Ascending aorta (tissue), 2 donors: ENCODE results near the gene WBP1L. TPM values are rescaled to one million over a fixed set of nuclear protein-coding genes. Genes with fewer than 3 reads are reported as not detected.

Source experiments
- DNase-seq, 2 donors: peaks; one replicate each; pipeline ENCODE4 v3.0.0-alpha.2; 2019; ENCODE audit warnings: low spot score in 2 of 2
- H3K27ac ChIP-seq, 2 donors: fragments of 200-600 bp; sonication (generic); one replicate each; pipeline ENCODE4 v1.5.1; 2016 to 2017; ENCODE audit warnings: mild to moderate bottlenecking in 1 of 2
- H3K27me3 ChIP-seq: fragments of 200-600 bp; sonication (generic); one replicate; pipeline ENCODE4 v1.5.1; 2017
- H3K36me3 ChIP-seq, 2 donors: fragments of 200-600 bp; sonication (generic); one replicate each; pipeline ENCODE4 v1.5.1; 2016
- H3K4me1 ChIP-seq, 2 donors: fragments of 200-600 bp; sonication (generic); one replicate each; pipeline ENCODE4 v1.5.1; 2016 to 2017; ENCODE audit warnings: mild to moderate bottlenecking in 1 of 2
- H3K4me3 ChIP-seq, 2 donors: fragments of 200-600 bp; sonication (generic); one replicate each; pipeline ENCODE4 v1.5.1; 2016 to 2017; ENCODE audit warnings: mild to moderate bottlenecking in 1 of 2
- H3K9me3 ChIP-seq, 2 donors: fragments of 200-600 bp; sonication (generic); one replicate each; pipeline ENCODE4 v1.5.1; 2016
- intact Hi-C: fragments of 100-400 bp; cut with DNase I; formaldehyde crosslinking; loops from one replicate; pipeline ENCODE4 v1.15.1; 2023
- total RNA-seq: library from RNA; depleted of rRNA; stranded (reverse); fragments of >200 nt; gene quantifications from one replicate; pipeline ENCODE4 v1.1.0, GENCODE V29; 2016
- TF ChIP-seq, protein P1 (sequence below), 3 experiments: fragments of 200-600 bp in 2 of 3; fragments of 450-650 bp in 1 of 3; sonication (generic) in 2 of 3; IDR thresholded peaks; one replicate each; pipeline ENCODE4 v1.5.1; 2016 to 2019; ENCODE audit warnings: antibody characterized with exemption in 3 of 3, mild to moderate bottlenecking in 1 of 3, moderate library complexity in 1 of 3

WBP1L gene
- total RNA-seq, 1 donor from 2014 or later: 107 TPM

DNA sequence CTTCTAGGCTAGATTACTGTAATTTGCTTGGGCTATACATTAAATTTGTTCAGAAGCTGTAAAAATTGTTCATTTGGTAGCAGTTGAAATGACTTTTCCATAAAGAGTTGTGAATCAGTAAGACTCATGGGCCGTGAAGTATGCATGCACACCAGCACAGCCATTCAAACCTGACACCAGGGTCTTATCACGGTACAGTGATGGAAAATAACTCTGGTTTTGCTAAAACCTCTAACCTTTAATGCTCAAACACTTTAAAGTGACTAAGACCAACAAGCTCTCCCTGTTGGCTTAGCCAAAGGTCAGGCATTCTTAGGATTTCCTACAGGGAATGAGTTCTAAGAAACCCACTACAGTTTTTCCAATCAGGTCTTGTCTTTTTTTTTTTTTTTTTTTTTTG lies 41.0 kb upstream of the WBP1L start:
- no peak for DNase-seq
- Histone ChIP-seq H3K9me3 (no peaks in the 10 kb centered on the region), H3K27me3 (no peaks in the 10 kb centered on the region), H3K27ac (no peak overlapping the region), H3K36me3 (peaks cover 13 to 16% of the 10 kb centered on the region in 2 donors), H3K4me3 (no peak overlapping the region), H3K4me1 (no peaks in the 10 kb centered on the region)
- intact Hi-C loops: no loop called here
- TF ChIP-seq, protein P1, sequence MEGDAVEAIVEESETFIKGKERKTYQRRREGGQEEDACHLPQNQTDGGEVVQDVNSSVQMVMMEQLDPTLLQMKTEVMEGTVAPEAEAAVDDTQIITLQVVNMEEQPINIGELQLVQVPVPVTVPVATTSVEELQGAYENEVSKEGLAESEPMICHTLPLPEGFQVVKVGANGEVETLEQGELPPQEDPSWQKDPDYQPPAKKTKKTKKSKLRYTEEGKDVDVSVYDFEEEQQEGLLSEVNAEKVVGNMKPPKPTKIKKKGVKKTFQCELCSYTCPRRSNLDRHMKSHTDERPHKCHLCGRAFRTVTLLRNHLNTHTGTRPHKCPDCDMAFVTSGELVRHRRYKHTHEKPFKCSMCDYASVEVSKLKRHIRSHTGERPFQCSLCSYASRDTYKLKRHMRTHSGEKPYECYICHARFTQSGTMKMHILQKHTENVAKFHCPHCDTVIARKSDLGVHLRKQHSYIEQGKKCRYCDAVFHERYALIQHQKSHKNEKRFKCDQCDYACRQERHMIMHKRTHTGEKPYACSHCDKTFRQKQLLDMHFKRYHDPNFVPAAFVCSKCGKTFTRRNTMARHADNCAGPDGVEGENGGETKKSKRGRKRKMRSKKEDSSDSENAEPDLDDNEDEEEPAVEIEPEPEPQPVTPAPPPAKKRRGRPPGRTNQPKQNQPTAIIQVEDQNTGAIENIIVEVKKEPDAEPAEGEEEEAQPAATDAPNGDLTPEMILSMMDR (IDR thresholded peaks at IDR 0.05): no peak

DNA sequence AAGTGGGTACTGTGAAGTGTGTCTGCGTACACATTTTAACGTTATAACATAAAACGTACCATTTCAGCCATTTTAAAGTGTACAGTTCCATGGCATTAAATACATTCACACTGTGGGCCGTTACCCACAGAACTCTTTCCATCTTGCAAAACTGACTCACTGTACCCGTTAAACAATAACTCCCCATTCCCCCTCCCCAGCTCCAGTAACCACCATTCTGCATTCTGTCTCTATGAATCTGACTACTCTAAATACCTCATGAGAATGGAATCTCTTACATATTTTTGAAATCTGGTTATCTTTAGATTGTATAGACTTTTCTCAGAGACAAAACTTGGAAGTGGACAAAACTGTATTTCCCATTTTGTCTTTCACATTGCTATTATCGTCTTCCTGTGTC lies 38.8 kb upstream of the WBP1L start:
- no peaks in the 10 kb centered on the region for H3K4me1 ChIP-seq
- H3K9me3 ChIP-seq: no peaks in the 10 kb centered on the region
- no peaks in the 10 kb centered on the region for H3K27me3 ChIP-seq
- no peak overlapping the region for H3K4me3 ChIP-seq
- intact Hi-C loops: no loop called here
- no peak overlapping the region for H3K27ac ChIP-seq
- no peak for DNase-seq
- H3K36me3 ChIP-seq: no peaks in the 10 kb centered on the region
- TF ChIP-seq, protein P1 (IDR thresholded peaks at IDR 0.05): no peak

DNA sequence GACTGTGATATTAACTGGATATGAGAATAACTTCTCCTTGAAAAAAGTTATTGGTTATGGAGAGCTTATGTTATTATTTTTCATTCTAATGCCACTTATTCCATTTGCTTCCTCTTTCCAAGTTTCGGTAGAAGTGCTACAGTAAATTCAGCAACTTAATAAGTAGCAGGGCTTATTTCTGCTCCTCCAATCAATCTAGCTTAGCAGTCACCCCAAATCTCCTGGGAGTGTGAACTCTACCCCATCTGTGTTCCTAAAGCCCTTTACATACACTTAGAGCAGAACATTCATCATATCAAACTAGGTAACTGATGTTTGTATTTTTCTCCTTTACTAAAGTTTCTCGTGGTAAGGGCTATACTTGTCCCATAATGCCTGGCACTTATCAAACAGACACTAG lies 38.2 kb upstream of the WBP1L start:
- H3K27ac ChIP-seq: no peak overlapping the region
- H3K36me3 ChIP-seq: no peaks in the 10 kb centered on the region
- intact Hi-C loops: no loop called here
- no peaks in the 10 kb centered on the region for H3K9me3 ChIP-seq
- H3K4me3 ChIP-seq: no peak overlapping the region
- no peaks in the 10 kb centered on the region for H3K27me3 ChIP-seq
- no peak for DNase-seq
- H3K4me1 ChIP-seq: no peaks in the 10 kb centered on the region
- TF ChIP-seq, protein P1 (IDR thresholded peaks at IDR 0.05): no peak

DNA sequence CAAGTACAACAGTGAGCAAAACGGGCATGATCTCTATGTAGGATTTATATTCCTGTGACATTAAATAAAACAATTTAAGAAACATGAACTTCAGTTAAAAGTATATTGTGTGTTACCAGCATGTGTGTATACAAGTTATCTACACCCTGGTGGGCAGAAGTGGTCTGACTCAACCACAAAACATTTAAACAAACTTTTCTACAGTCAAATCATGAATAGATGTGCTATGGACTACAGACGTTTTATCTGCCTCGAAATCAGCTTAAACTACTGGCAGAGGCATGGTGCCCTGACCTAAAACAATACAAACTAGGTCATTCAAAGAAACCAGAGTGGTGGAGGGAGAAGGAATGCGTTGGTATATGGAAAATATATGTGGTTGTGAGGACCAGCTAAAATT lies 33.1 kb upstream of the WBP1L start:
- Histone ChIP-seq H3K36me3 (no peaks in the 10 kb centered on the region), H3K27me3 (no peaks in the 10 kb centered on the region), H3K4me3 (no peak overlapping the region), H3K9me3 (no peaks in the 10 kb centered on the region), H3K27ac (no peak overlapping the region), H3K4me1 (peaks cover 0 to 13% of the 10 kb centered on the region in 2 donors)
- no peak for DNase-seq
- intact Hi-C loops: no loop called here
- TF ChIP-seq, protein P1 (IDR thresholded peaks at IDR 0.05): no peak

DNA sequence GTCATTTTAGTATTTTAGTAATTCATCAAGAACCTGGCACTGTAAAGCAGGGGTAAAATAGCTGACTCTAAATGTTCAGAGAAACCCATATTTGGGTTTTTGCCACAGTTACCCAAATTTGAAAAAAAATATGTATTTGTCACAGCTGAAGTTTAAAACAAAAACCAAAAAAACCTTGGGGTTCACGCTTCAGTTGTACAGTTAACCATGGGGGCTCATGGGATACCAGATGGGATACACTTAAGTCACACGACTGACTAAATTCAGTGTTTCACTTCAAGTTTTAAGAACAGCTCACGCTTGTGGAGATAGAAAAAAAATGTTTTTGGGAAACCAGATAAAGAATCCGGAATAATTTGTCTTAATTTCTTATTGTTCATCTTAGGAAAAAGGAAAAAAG lies 31.7 kb upstream of the WBP1L start:
- Histone ChIP-seq H3K27me3 (no peaks in the 10 kb centered on the region), H3K9me3 (no peaks in the 10 kb centered on the region), H3K4me3 (no peak overlapping the region), H3K4me1 (peaks cover 0 to 13% of the 10 kb centered on the region in 2 donors), H3K36me3 (no peaks in the 10 kb centered on the region), H3K27ac (no peak overlapping the region)
- intact Hi-C loops: no loop called here
- DNase-seq: no peak
- TF ChIP-seq, protein P1 (IDR thresholded peaks at IDR 0.05): no peak
